CD14-positive monocyte (primary cell): Measurements from ENCODE around the gene PPP1R3G. TPM values are rescaled to one million over a fixed set of nuclear protein-coding genes. Genes with fewer than 3 reads are reported as not detected.

Experiments
- DNase-seq, 3 donors: peaks; one replicate each; pipeline ENCODE4 v3.0.0-alpha.2; 2011 to 2022
- H2AFZ ChIP-seq: 2 replicates; pipeline ENCODE4 v1.6.0; 2012; ENCODE audit warnings: mild to moderate bottlenecking, low read depth, low read length, inconsistent platforms; ENCODE audit not compliant: insufficient read depth, poor library complexity, severe bottlenecking
- H3K27ac ChIP-seq, 2 donors: 1 replicate in 1 of 2; 2 replicates in 1 of 2; pipeline ENCODE4 v1.5.1; 2012 to 2013; ENCODE audit warnings: low read length in 2 of 2, control low read depth in 1 of 2, inconsistent platforms in 1 of 2, low read depth in 1 of 2, mild to moderate bottlenecking in 1 of 2
- H3K27me3 ChIP-seq, 2 donors: one replicate each; pipeline versions ENCODE4 v1.6.0 to v1.6.1; 2011 to 2013; ENCODE audit warnings: low read length in 2 of 2; ENCODE audit not compliant: control insufficient read depth in 2 of 2, insufficient read depth in 2 of 2
- H3K36me3 ChIP-seq, 2 donors: replicated peaks in 1 of 2; 1 replicate in 1 of 2; 2 replicates in 1 of 2; pipeline versions ENCODE4 v1.5.1 to v1.6.1; 2012 to 2013; ENCODE audit warnings: low read length in 2 of 2, control low read depth in 1 of 2, inconsistent platforms in 1 of 2, mild to moderate bottlenecking in 1 of 2; ENCODE audit not compliant: insufficient read depth in 2 of 2, control insufficient read depth in 1 of 2
- H3K4me1 ChIP-seq, 2 donors: 1 replicate in 1 of 2; 2 replicates in 1 of 2; pipeline versions ENCODE4 v1.5.1 to v1.6.1; 2012 to 2013; ENCODE audit warnings: low read length in 2 of 2, control low read depth in 1 of 2, inconsistent platforms in 1 of 2, mild to moderate bottlenecking in 1 of 2, moderate library complexity in 1 of 2; ENCODE audit not compliant: insufficient read depth in 2 of 2, control insufficient read depth in 1 of 2
- H3K4me2 ChIP-seq: replicated peaks from 2 replicates; pipeline ENCODE3; 2012; ENCODE audit warnings: low read length, moderate library complexity, mild to moderate bottlenecking; ENCODE audit not compliant: poor library complexity, severe bottlenecking; ENCODE audit errors: extremely low read depth
- H3K4me3 ChIP-seq, 3 experiments: fragments of 200-600 bp in 1 of 3; sonication (generic) in 1 of 3; replicated peaks in 1 of 3; 1 replicate in 2 of 3; 2 replicates in 1 of 3; pipeline ENCODE4 v1.5.1; 2011 to 2013; ENCODE audit warnings: low read length in 3 of 3, mild to moderate bottlenecking in 3 of 3, control low read depth in 2 of 3, low read depth in 2 of 3, inconsistent platforms in 1 of 3, moderate library complexity in 1 of 3
- H3K79me2 ChIP-seq: 2 replicates; pipeline ENCODE4 v1.6.0; 2012; ENCODE audit warnings: mild to moderate bottlenecking, control low read depth, inconsistent platforms, low read length, moderate library complexity; ENCODE audit not compliant: insufficient read depth
- H3K9ac ChIP-seq: 2 replicates; pipeline ENCODE4 v1.6.0; 2017; ENCODE audit warnings: low read length, mild to moderate bottlenecking; ENCODE audit not compliant: insufficient read depth, poor library complexity, severe bottlenecking
- H3K9me3 ChIP-seq, 2 donors: replicated peaks in 1 of 2; 1 replicate in 1 of 2; 2 replicates in 1 of 2; pipeline versions ENCODE4 v1.5.1 to v1.6.1; 2012 to 2013; ENCODE audit warnings: low read length in 2 of 2, control low read depth in 1 of 2; ENCODE audit not compliant: control insufficient read depth in 1 of 2, insufficient read depth in 1 of 2
- H4K20me1 ChIP-seq: 2 replicates; pipeline ENCODE4 v1.6.0; 2012; ENCODE audit warnings: mild to moderate bottlenecking, low read length, control low read depth, moderate library complexity; ENCODE audit not compliant: insufficient read depth
- H3K27ac Mint-ChIP-seq, 7 donors: one replicate each; pipeline ENCODE4 v1.8.0; 2020; ENCODE audit warnings: mild to moderate bottlenecking in 7 of 7, mixed read lengths in 7 of 7, moderate library complexity in 6 of 7, inconsistent platforms in 2 of 7
- H3K27me3 Mint-ChIP-seq, 3 donors: one replicate each; pipeline ENCODE4 v1.8.0; 2021 to 2022; ENCODE audit warnings: low read depth in 3 of 3, mild to moderate bottlenecking in 3 of 3, mixed read lengths in 3 of 3, moderate library complexity in 3 of 3, inconsistent platforms in 1 of 3
- H3K36me3 Mint-ChIP-seq, 2 donors: one replicate each; pipeline ENCODE4 v1.8.0; 2020; ENCODE audit warnings: mixed read lengths in 2 of 2, inconsistent platforms in 1 of 2, mild to moderate bottlenecking in 1 of 2
- H3K4me1 Mint-ChIP-seq: one replicate; pipeline ENCODE4 v1.8.0; 2020; ENCODE audit warnings: mild to moderate bottlenecking, mixed read lengths
- H3K4me3 Mint-ChIP-seq, 2 donors: one replicate each; pipeline ENCODE4 v1.8.0; 2020; ENCODE audit warnings: mild to moderate bottlenecking in 2 of 2, mixed read lengths in 2 of 2, moderate library complexity in 1 of 2
- H3K9me3 Mint-ChIP-seq, 7 donors: one replicate each; pipeline ENCODE4 v1.8.0; 2020 to 2022; ENCODE audit warnings: mixed read lengths in 7 of 7, mild to moderate bottlenecking in 6 of 7, moderate library complexity in 6 of 7, inconsistent platforms in 2 of 7
- CTCF ChIP-seq: fragments of 200-600 bp; IDR thresholded peaks from one replicate; pipeline ENCODE4 v1.8.0; 2022; ENCODE audit warnings: antibody characterized with exemption, mild to moderate bottlenecking
- WGBS: methylation state at CpG from one replicate; pipeline ENCODE4 v1.1.5; 2013; ENCODE audit warnings: missing lambda C conversion rate; ENCODE audit not compliant: insufficient coverage; 5-methylcytosine and 5-hydroxymethylcytosine counted together
- intact Hi-C, 2 donors: fragments of 100-400 bp; cut with micrococcal nuclease; formaldehyde crosslinking; loops; one replicate each; pipeline versions ENCODE4 v1.15.0 to v1.15.1; 2023
- polyA plus RNA-seq, 3 donors: library from polyadenylated mRNA; depleted of rRNA in 1 of 3; unstranded in 2 of 3; stranded (reverse) in 1 of 3; fragments of 300-500 nt in 2 of 3; fragments of >200 nt in 1 of 3; fragmentation: Illumina TruSeq in 2 of 3; gene quantifications; 1 replicate in 2 of 3; 2 replicates in 1 of 3; pipeline ENCODE4 v1.2.3, GENCODE V29; 2012 to 2021

PPP1R3G gene
- polyA plus RNA-seq, 3 donors: 0.13 to 0.15 (median 0.13) TPM

GRCh38 chr6:5102267-5102970, 17.3 kb downstream of the PPP1R3G start:
- no peak for DNase-seq
- intact Hi-C loops: no loop called here
- Histone ChIP-seq H4K20me1 (no peaks in the 10 kb centered on the region), H2AFZ (no peak overlapping the region), H3K4me2 (no peak overlapping the region), H3K4me1 (no peaks in the 10 kb centered on the region), H3K27ac (no peak overlapping the region), H3K9me3 (no peaks in the 10 kb centered on the region), H3K36me3 (no peaks in the 10 kb centered on the region), H3K4me3 (no peak overlapping the region), H3K27me3 (no peaks in the 10 kb centered on the region), H3K79me2 (no peaks in the 10 kb centered on the region), H3K9ac (no peak overlapping the region)
- Mint-ChIP-seq H3K27me3 (peaks cover 0 to 5% (median 0%) of the 10 kb centered on the region in 3 donors), H3K27ac (no peak overlapping the region), H3K4me3 (no peak overlapping the region), H3K36me3 (no peaks in the 10 kb centered on the region), H3K9me3 (peaks cover 0 to 3% (median 0%) of the 10 kb centered on the region in 7 donors), H3K4me1 (peaks cover 16% of the 10 kb centered on the region)
- 99% methylated on average over 7 of the region's 8 CpGs for WGBS
- TF ChIP-seq CTCF: no peak

GRCh38 chr6:5103250-5103649, 18.1 kb downstream of the PPP1R3G start:
- H3K27ac ChIP-seq: no peak overlapping the region
- no peaks in the 10 kb centered on the region for H3K27me3 ChIP-seq
- H2AFZ ChIP-seq: no peak overlapping the region
- no peak overlapping the region for H3K27ac Mint-ChIP-seq
- peaks cover 16% of the 10 kb centered on the region for H3K4me1 Mint-ChIP-seq
- H3K9me3 ChIP-seq: no peaks in the 10 kb centered on the region
- no peaks in the 10 kb centered on the region for H3K36me3 ChIP-seq
- H3K4me3 ChIP-seq: no peak overlapping the region
- H4K20me1 ChIP-seq: no peaks in the 10 kb centered on the region
- TF ChIP-seq CTCF: no peak
- DNase-seq: no peak
- H3K4me3 Mint-ChIP-seq: no peak overlapping the region
- H3K9me3 Mint-ChIP-seq: peaks cover 0 to 2% (median 0%) of the 10 kb centered on the region in 7 donors
- no peaks in the 10 kb centered on the region for H3K4me1 ChIP-seq
- no peak overlapping the region for H3K4me2 ChIP-seq
- H3K79me2 ChIP-seq: no peaks in the 10 kb centered on the region
- WGBS: 80% methylated on average over 4 of the region's 8 CpGs
- intact Hi-C loops: no loop called here
- no peaks in the 10 kb centered on the region for H3K36me3 Mint-ChIP-seq
- no peak overlapping the region for H3K9ac ChIP-seq
- H3K27me3 Mint-ChIP-seq: peaks cover 0 to 4% (median 0%) of the 10 kb centered on the region in 3 donors
